ENCODE results near the gene GSTP1.

GRCh38 chr11:67626970-67627369, 43.4 kb downstream of the GSTP1 start:
- TF ChIP-seq CTCF (conservative IDR thresholded peaks at IDR 0.05 in 1 of 2, IDR thresholded peaks at IDR 0.05 in 1 of 2; ENCODE audit: low read depth in 1 of 2, low read length in 2 of 2) (no peak), EZH2 (IDR thresholded peaks at IDR 0.05; ENCODE audit: low read length, missing control alignments) (no peak)
